GM21528 (cell line): ENCODE measurements around the gene C1QTNF6.
"Not testable (repeated sequence)": the region's sequence is repeated elsewhere in the genome, so short reads cannot be mapped to it uniquely, and the experiment has no call there.

Experiments used
- ATAC-seq: cut with Tn5 transposase; IDR thresholded peaks from one replicate; pipeline ENCODE4 v1.9.1; 2021; ENCODE audit warnings: mild to moderate bottlenecking, moderate library complexity; ENCODE audit not compliant: unreplicated experiment, low FRiP score

The C1QTNF6 gene

GRCh38 chr22:37208401-37209139 is 20.5 kb upstream of the C1QTNF6 start:
- no peak for ATAC-seq

GRCh38 chr22:37207981-37208380 is 19.9 kb upstream of the C1QTNF6 start:
- ATAC-seq = no peak

- ATAC-seq = no peak
These were observed 19.1 kb upstream of the C1QTNF6 start for GRCh38 chr22:37206841-37207821.

- ATAC-seq = no peak
These were observed 18.2 kb upstream of the C1QTNF6 start for GRCh38 chr22:37206118-37206840.

- no peak for ATAC-seq
These were observed 17.0 kb upstream of the C1QTNF6 start for GRCh38 chr22:37205046-37205445.

GRCh38 chr22:37204045-37204655 is 16.1 kb upstream of the C1QTNF6 start:
- ATAC-seq = no peak

GRCh38 chr22:37203354-37204044 is 15.5 kb upstream of the C1QTNF6 start:
- ATAC-seq = no peak

- no peak for ATAC-seq
These were observed 14.7 kb upstream of the C1QTNF6 start for GRCh38 chr22:37202716-37203115.

GRCh38 chr22:37202001-37202555 is 14.0 kb upstream of the C1QTNF6 start:
- no peak for ATAC-seq

- ATAC-seq = not testable (repeated sequence)
These were observed 13.4 kb upstream of the C1QTNF6 start for GRCh38 chr22:37201443-37201820.

- peak; percentile 11 for ATAC-seq
These were observed 11.7 kb upstream of the C1QTNF6 start for GRCh38 chr22:37199760-37200108.

GRCh38 chr22:37199103-37199759 is 11.2 kb upstream of the C1QTNF6 start:
- ATAC-seq = peak; percentile 87

- peak; percentile 30 for ATAC-seq
These were observed 10.4 kb upstream of the C1QTNF6 start for GRCh38 chr22:37198258-37199102.

GRCh38 chr22:37197451-37198257 is 9.6 kb upstream of the C1QTNF6 start:
- ATAC-seq = no peak

- ATAC-seq = no peak
These were observed 8.7 kb upstream of the C1QTNF6 start for GRCh38 chr22:37196539-37197450.

- ATAC-seq = no peak
These were observed 7.9 kb upstream of the C1QTNF6 start for GRCh38 chr22:37195921-37196320.
